HG02588 (cell line): ENCODE measurements around the gene SFRP4.

ENCODE experiments used
- ATAC-seq: cut with Tn5 transposase; IDR thresholded peaks from one replicate; pipeline ENCODE4 v1.9.1; 2021; ENCODE audit warnings: mild to moderate bottlenecking, moderate library complexity; ENCODE audit not compliant: unreplicated experiment

Gene SFRP4

DNA sequence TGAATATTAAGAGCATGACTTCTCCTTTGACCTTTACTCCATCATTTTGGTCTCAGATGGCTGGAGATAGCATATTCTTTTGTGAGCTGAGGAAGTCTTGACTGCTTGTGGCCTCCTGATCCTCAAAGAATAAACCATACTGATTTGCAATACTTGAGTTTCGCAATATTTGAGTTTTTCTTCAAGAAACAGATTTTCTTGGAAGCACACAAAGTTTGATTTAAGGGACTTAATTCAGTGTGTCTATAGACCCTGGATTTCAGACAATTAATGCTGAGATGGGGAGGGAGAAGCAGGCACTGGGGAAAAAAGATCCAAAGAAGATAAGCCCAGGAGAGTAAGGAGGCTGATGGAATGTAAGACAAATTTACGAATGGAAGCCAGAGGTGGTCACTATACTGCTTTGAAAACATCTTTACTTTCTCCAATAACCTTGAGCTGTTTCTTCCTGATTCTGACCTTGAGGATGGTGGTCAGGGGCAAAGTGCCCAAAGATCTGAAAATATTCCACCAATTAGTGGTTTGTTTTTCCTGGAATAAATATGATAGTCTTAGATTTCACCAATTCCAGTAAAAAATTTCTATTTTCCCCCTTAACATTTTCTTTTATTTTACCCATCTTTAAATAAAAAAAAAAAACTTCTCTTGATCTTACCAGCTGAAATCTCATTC lies 11.3 kb upstream of the SFRP4 start:
- ATAC-seq = no peak

GRCh38 chr7:37925620-37926019 lies 9.0 kb upstream of the SFRP4 start:
- no peak for ATAC-seq

- no peak for ATAC-seq
Measured at GRCh38 chr7:37924491-37925041, 7.9 kb upstream of the SFRP4 start.

- ATAC-seq = no peak
Measured at GRCh38 chr7:37923996-37924395, 7.4 kb upstream of the SFRP4 start.

DNA sequence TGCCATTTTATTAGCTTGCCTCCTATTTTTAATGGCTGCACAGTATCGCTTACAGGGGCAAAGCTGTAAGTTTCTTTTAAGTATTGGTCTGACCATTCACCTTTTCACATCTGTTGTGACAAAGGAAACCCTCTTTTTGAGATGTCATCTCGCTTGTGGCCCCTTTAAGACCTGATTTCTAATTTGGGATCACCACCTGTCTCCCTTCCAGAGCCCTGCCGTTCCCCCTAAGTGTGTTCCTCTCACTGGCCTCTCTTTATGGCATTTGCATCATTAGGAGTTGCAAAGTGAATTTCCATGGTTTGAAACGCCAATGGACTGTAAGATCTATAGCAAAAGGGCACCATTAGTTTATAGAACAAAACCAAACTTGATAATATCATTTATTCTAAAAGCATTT lies 5.3 kb upstream of the SFRP4 start:
- ATAC-seq = no peak

- ATAC-seq = peak; percentile 58
Measured at GRCh38 chr7:37920849-37921805, 4.5 kb upstream of the SFRP4 start.

GRCh38 chr7:37920305-37920848 lies 3.8 kb upstream of the SFRP4 start, which contains the start of gene EPDR1:
TSS of gene EPDR1 (plus strand) at chr7:37920640. CDS start at chr7:37920940, 300 bp downstream.
- ATAC-seq = peak; percentile 44

- no peak for ATAC-seq
Measured at GRCh38 chr7:37918526-37918925, 1.9 kb upstream of the SFRP4 start.

DNA sequence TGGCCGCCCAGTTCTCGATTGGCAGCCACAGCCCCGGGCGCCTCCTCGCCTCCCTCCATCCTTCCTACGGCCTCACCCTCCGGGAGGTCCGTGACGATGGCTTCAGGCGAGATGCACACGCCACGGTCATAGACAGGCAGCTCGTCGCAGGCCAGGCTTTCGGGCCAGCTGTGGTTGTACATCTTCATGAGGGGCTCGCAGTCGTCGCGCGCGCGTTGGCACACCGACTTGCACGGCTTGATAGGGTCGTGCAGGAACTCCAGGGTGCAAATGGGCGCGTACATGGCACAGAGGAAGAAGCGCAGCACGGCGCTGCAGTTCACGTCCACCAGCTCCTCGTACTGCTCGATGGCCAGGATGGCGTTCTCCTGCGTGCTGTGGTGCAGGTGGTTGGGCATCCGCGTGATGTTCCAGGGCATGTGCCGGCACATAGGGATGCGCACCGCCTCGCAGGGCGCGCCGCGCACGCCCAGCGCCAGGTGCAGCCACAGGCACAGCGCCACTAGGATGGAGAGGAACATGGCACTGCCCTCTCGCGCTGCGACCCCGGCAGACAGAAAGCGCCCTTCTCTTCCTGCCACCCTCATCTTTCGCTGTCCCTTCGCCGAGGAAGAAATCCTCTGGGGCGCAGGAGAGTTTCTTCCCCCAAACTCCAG lies 472 bp downstream of the SFRP4 start:
- ATAC-seq = no peak

- ATAC-seq = no peak
Measured at GRCh38 chr7:37915438-37915837, 1.2 kb downstream of the SFRP4 start.

- no peak for ATAC-seq
Measured at GRCh38 chr7:37912756-37913155, 3.9 kb downstream of the SFRP4 start.

- ATAC-seq = no peak
Measured at GRCh38 chr7:37908221-37908788, 8.3 kb downstream of the SFRP4 start.

DNA sequence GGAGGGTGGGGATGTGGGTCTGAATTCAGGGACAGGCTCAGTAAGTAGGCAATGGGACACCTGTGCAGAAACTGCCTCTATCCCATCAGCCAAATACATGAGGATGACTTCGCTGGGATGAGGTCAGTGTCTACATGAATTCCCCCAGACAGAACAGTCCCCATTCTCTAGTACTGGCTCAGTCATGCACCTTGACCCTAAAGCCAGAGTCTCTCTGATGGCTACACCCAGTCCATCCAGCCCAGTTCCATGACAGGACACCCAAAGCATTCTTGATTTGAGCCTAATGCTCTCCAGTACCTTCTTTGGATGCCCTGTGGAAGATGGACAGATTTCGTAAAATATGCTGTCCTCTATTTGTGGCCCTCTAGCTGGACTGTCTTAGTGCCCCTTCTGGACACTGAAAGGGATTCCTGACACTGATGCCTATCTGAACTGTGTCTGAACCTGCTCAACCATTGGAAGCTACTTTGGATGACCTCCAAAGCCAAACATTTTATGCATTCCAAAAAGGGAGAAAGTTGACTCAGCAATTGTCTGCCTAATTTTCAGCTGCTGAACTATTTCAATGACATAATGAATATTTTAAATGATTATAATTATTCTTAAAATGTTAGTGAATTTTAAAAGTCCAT lies 14.6 kb downstream of the SFRP4 start:
- ATAC-seq = no peak

DNA sequence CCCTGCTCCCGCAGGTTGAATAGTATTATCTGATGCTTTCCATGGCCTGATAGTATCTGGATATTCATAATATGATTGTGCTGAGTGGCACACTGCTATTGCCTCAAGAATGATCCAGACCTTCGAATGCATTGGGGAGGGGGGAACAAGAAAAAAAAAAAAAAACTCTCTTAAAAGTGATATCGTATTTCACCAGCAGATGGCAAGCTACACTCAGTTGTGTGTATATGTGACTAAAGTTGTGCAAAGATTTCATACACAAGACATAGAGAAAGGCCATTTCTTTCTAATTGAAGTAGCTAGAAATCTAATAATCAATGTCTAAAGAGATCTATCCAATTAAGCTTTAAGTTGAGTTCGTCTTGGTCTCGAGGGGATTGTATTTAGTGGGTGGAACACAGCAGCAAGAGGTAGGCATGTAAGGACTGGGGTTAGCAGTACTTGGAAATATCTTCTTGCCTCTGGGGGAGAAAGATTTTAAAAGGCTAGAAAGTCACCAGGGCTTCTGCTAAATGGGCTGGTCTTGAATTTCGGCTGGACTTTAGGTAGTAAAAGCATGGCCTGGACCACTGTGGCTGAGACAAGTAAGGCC lies 15.3 kb downstream of the SFRP4 start:
- ATAC-seq = no peak

DNA sequence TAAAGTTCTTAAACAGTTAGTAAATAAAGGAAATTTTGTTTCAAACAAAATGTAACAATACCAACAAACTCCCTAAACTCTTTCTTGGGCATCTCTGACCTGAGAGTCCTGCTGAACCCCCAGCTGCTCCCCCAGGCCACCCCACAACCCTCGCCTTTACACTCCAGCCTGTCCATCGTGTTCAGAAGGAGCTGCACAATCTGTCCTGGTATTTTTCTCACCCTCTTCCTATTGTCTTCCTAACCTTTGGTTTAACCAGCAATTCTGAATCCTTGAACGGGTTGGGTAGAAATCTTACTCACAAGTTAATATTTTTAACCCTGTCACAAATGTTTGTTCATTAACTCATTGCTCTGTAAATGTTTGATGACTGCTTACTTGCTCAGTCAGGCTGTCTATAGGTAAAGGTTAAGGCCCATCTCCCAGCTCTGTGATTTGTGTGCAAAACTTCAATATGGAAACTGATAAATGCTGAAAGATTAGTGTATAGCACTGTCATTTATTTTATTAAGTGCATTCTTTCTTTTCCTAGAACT lies 16.8 kb downstream of the SFRP4 start:
- ATAC-seq = no peak

GRCh38 chr7:37894671-37895070 lies 21.9 kb downstream of the SFRP4 start:
- ATAC-seq = no peak

DNA sequence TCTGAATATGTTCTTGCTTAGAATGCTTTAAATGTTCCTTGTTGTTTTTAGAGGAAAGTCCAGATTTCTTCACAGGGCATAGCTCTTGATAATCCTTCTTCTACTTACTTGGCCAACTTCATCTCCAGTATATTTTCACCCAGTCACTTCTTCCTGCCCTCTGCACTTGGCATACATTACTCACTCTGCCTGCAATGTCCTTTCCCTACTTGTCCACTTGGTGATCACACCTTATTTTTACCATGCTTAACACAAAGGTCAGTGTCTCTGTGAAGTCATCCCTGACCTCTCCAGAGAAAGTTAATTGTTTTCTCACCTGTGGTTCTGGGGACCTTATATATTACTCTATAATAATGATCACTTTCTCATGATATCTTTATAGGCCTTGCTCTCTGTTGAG lies 23.3 kb downstream of the SFRP4 start:
- ATAC-seq = no peak

- ATAC-seq = no peak
Measured at GRCh38 chr7:37882086-37882485, 34.5 kb downstream of the SFRP4 start.
